Measurements from ENCODE around the gene USP6NL.
A peak's percentile ranks its signal among the peaks of the same experiment; 100 is the strongest.
"Not testable (repeated sequence)": the region's sequence is repeated elsewhere in the genome, so short reads cannot be mapped to it uniquely, and the experiment has no call there.

The USP6NL gene

DNA sequence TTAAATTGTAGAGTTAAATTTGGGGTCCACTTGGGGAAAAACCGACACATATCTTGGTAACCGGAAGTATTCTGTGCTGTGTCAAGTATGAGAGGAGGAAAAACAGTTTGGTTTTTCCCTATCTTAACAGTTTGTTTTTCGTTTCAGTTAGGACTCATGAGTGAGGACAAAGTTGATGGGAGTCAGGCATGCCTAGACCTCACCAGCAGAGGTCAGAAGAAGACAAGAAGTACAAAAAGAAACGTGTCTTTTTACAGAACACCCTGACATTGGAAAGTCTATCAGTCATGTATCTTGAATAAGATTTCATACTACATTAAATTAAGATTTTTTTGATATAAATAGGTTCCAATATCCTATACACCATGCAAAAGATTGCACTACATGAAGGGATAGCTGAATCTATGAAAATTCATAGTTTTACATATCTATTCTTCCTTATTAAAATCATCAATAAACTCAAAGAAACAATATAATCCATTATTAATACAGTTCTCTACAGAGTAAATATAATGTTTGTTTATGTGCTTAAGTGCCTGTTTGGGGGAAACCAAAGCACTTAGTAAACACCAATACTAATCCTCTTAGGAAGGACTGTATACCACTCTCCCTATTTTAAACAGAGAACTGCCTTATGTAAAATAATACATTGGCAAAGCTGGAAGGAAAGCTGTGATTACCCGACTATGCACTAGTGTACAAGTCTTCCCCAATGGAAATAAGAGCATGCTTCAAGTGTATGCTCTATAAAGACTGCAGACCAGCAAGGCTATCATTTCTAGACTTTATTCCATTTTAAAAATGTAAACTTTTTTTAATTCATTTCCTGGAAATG, 95.6 kb downstream of the USP6NL start:
- DNase-seq (ENCODE audit: low read depth in 2 of 2), result peak; percentile 12 to 19

DNA sequence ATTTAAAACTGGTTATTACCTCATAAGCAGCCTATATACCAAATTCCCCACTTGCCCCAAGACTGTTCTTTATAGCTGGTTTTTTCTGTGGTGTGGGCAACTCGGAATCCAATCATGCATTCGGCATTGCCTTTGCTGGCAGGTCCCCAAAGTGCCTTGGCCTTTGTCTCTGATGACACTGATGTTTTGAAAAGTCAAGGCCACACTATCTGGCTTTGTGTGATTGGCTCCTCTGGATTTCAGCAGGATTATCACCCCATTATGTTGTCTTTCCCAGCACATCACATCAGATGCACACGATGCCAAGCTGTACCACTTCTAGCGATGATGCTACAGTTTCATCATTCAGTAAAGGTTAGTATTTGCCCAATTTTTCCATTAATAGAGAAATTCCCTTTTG, 97.7 kb downstream of the USP6NL start:
- no peak for DNase-seq (ENCODE audit: low read depth in 2 of 2)

- DNase-seq (ENCODE audit: low read depth in 2 of 2), result no peak
Measured at GRCh38 chr10:11512596-11512995, 98.9 kb downstream of the USP6NL start.

- no peak for DNase-seq (ENCODE audit: low read depth in 2 of 2)
Measured at GRCh38 chr10:11511321-11511720, 100.1 kb downstream of the USP6NL start.

DNA sequence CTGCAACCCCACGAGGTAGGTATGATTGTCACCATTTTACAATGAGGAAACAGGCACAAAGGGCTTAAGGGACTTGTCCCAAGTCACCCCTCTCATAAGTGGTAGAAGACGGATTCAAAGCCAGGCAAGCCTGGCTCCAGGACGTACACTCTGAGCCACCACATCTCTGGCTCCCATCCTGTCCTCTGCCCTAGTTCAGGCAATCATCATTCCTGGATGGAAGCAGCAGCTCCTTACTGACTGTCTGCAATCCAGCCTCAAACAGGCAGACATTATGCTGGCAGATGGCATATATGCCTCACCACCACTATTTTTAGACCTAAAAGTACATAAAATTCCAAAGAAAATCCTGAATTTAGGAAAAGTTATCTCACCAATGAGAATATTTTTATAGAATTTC, 100.7 kb downstream of the USP6NL start:
- no peak for DNase-seq (ENCODE audit: low read depth in 2 of 2)

DNA sequence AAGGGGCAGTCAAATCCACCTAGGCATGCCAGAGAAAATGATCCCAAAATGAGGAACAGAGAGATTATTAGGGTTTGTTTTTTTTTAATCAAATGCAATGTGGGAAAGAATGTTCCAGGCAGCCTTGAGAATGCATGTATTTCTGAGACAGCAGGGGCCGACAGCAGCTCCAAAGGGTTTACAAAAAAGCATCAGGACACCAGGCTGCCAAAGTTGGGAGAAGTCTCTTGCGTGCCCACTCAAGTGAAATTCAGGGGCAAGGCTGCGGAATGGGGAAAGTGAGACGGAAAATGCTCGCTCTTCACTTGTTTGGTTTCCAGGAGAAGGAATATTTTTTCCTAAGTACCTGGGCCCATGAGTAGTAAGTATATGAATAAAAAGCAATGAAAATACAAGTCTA, 101.2 kb downstream of the USP6NL start:
- DNase-seq (ENCODE audit: low read depth in 2 of 2), result no peak

DNA sequence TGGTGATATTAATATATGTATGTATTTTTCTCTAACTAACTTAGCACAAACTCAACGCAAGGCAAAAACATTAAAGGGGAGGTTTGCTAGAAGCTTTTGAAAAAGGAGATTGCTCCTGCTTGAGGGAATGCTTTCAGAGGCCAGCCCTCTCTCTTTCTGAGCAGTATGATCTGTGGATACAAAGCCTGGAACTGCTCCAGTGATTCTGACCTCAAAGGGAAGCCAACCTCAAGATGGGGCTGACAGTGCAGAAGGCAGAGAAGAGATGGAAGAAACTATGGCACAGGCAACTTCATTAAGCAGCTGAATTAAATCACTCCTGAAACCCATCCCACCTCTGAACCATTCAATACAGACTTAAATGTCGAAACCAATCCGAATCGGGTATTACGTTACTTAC, 102.4 kb downstream of the USP6NL start:
- DNase-seq (ENCODE audit: low read depth in 2 of 2), result no peak

DNA sequence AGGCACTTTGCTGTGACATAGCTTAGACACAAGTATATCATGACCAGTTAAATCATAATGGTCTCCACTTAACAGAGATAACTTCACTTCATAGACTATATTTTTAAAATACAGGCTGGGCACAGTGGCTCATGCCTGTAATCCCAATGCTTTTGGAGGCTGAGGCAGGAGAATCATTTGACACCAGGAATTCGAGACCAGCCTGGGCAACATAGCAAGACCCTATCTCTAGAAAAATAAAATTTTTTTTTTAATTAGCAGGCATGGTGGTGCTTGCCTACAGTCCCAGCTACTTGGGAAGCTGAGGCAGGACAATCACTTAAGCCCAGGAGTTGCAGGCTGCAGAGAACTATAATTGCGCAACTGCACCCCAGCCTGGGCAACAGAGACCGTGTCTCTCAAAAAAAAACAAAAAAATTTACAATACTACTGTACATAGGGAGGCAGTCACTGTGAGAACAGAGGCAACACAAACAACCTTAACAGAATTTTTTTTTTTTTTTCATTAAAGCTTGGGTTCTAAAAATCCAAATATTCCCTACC, 105.1 kb downstream of the USP6NL start:
- no peak for DNase-seq (ENCODE audit: low read depth in 2 of 2)

DNA sequence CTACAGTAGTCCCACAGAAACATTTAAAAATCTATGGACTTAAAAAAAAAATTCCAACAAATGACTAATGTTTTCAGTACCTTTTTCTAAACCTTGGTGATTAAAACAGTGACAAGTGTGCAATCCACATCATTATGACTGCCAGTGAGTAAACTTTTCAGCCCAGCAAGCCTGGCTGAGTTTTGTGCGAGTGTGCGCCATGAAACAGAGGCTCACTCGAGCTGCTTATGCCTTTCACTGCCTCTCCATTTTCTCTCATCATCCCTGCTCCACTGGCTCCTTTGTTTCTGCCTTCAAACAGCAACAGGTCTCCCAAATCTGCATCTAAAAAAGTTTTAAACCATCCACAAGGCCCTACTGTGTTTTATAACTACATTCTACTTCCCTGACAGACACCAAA, 105.8 kb downstream of the USP6NL start:
- peak in 1 of 2 donors; percentile 20 for DNase-seq (ENCODE audit: low read depth in 2 of 2)

DNA sequence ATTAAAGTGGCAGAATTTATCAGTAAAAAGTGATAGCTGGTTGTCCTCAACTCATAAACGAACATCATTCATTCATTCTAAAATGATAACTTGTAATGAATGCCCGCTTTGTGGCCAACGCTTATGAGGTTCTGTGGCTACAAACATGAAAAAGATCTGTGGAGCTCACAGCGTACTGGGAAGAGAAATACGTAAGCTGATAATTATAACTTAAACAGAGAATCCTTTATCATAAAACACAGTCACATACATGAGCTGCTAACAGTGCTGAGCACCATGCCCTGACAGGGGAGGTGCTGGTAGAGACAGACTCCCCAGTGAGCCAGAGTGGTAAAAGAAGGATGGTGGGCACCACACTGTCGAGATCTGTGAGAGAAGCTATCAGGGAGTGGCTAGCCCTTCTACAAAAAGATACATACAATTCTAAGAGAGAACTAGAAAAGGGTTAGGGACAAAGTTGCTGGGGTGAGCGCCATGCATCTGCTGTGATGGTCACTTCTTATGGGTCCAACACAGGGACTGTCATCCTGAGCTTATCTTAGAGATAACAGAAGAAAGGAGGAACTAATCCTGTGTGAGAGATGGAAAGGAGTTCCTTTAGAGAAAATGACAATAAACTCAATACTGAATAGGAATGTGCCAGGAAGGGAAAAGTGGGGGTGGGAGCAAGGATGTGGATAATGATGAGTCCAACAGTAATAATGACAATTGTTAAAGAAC, 106.7 kb downstream of the USP6NL start:
- DNase-seq (ENCODE audit: low read depth in 2 of 2), result no peak

DNA sequence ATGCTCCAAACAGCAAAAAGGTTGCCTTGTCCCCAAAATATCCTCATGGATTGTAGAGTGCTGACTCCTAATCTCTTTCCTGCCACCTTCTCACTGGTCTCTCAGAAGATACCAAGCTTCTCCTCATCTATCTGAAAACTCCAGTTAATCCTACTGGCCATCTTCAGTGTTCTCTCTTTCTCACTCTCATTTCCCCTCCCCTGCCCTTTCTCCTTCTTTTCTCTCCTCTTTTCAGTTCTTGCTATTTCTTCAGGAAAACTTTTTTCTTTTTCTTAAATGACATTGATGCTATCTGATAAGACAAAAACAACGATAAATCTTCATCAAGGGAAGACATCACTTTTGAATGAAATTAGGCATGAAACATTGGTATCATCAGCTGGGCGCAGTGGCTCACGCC, 109.8 kb downstream of the USP6NL start:
- no peak for DNase-seq (ENCODE audit: low read depth in 2 of 2)

DNA sequence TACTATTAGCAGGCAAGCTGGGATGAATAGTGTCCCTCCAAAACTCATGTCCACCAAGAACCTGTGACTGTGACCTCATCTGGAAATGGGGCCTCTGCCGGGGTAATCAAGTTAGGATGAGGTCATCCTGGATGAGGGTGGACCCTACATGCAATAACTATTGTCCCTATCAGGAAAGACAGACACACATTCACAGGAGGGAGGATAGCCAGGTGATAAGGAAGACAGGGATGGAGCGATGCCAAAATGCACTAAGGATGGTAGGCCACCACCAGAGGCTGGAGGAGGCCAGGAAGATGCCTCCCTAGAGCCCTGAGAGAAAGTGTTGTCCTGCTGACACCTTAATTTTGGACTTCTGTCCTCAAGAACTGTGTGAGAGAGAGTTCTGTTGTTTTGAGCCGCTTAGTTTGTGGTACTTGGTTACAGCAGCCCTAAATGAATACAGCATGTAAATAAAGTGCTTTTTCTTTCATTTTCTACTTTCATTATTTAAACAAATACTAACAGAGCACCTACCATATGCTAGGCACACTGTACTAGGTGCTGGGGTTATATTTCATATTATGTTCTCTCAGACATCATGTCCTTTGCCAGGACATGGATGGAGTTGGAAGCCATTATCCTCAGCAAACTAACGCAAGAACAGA, 111.9 kb downstream of the USP6NL start:
- DNase-seq (ENCODE audit: low read depth in 2 of 2), result no peak

GRCh38 chr10:11498399-11498798, 113.1 kb downstream of the USP6NL start:
- DNase-seq (ENCODE audit: low read depth in 2 of 2), result no peak

GRCh38 chr10:11494923-11495322, 116.5 kb downstream of the USP6NL start:
- not testable (repeated sequence) for DNase-seq (ENCODE audit: low read depth in 2 of 2)

GRCh38 chr10:11493646-11494045, 117.8 kb downstream of the USP6NL start:
- no peak for DNase-seq (ENCODE audit: low read depth in 2 of 2)

DNA sequence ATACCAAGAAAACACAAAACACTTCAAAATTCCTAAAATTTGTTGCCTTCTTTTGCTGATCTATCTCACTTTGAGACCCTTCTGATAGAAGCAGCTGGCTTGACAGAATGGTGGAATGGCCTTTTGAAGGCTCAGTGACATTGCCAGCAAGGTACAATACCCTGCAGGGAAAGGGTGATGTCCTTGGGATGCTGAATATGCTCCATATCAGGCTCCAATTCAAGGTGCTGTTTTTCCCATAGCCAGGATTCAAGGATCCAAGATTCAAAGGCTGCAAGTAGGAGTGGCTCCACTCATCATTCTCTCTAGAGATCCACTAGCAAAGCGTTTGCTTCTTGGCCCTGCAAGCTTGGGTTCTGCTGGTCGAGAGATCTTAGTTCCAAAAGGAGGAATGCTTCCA, 120.4 kb downstream of the USP6NL start:
- no peak for DNase-seq (ENCODE audit: low read depth in 2 of 2)

DNA sequence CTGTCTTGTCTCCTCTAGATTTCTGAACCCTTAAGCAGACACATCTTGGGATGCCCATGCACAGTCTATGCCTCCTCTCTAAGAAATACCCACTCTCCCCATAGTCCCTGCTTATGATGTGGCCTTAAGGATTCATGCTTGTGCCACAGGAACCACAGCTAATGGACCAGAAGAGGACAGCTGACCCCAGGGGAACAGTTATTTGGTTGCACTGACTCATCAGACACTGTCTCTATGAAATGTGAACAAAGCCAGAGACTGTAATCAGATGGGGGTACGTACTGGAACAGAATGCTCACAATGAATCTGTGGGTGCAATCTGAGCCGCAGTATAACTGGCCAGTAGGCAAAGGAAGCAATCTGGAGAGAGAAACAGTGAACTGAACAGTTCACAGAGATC, 121.9 kb downstream of the USP6NL start:
- DNase-seq (ENCODE audit: low read depth in 2 of 2), result no peak

GRCh38 chr10:11488126-11488525, 123.3 kb downstream of the USP6NL start:
- no peak for DNase-seq (ENCODE audit: low read depth in 2 of 2)

GRCh38 chr10:11483201-11484148, 128.0 kb downstream of the USP6NL start:
- no peak for DNase-seq (ENCODE audit: low read depth in 2 of 2)

DNA sequence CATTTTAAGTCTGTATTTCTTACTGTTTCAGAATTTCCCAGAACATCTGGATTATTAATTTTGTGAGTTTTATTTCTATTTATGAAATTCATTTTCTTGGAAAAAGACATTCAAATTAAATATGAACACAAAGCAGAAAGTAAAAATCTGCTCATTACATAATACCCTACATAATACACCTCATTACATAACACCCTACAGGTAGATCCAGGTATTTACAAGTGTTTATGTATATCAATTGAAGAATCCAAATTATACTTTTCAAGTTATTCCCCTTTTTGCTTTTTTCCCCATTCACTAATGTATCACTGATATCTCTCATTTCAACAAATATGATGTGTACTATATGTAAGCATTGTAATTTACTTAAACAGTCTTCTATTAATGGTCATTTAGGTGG, 129.1 kb downstream of the USP6NL start:
- DNase-seq (ENCODE audit: low read depth in 2 of 2), result no peak

- no peak for DNase-seq (ENCODE audit: low read depth in 2 of 2)
Measured at GRCh38 chr10:11480687-11481086, 130.8 kb downstream of the USP6NL start.

Data from stimulated activated CD4-positive, alpha-beta T cell treated with anti-CD3 and anti-CD28 coated beads, Interleukin-15, amount 100 ng/mL, for 48 hours (primary cell).